Neuronal stem cell (in vitro differentiated cells): ENCODE data around the gene CCL7.

Experiments
- DNase-seq: peaks from one replicate; pipeline ENCODE4 v3.0.0-alpha.2; 2013; ENCODE audit warnings: low spot score
- H2AFZ ChIP-seq: one replicate; pipeline ENCODE4 v1.6.1; 2013; ENCODE audit warnings: mild to moderate bottlenecking, low read length, inconsistent platforms
- H2AK5ac ChIP-seq: 2 replicates; pipeline ENCODE4 v1.6.1; 2013; ENCODE audit warnings: low read depth, mild to moderate bottlenecking, inconsistent platforms, low read length, moderate library complexity, mixed read lengths
- H2BK120ac ChIP-seq: 2 replicates; pipeline ENCODE4 v1.6.1; 2013; ENCODE audit warnings: low read depth, mild to moderate bottlenecking, inconsistent platforms, low read length, moderate library complexity, mixed read lengths
- H2BK12ac ChIP-seq: one replicate; pipeline ENCODE4 v1.6.1; 2013; ENCODE audit warnings: low read length, inconsistent platforms
- H2BK15ac ChIP-seq: 2 replicates; pipeline ENCODE4 v1.6.1; 2013; ENCODE audit warnings: mild to moderate bottlenecking, low read length, inconsistent platforms, mixed read lengths
- H2BK5ac ChIP-seq: one replicate; pipeline ENCODE4 v1.6.1; 2013; ENCODE audit warnings: inconsistent platforms, mild to moderate bottlenecking, low read length, moderate library complexity
- H3K14ac ChIP-seq: one replicate; pipeline ENCODE4 v1.6.1; 2013; ENCODE audit warnings: low read length, inconsistent platforms
- H3K18ac ChIP-seq: 2 replicates; pipeline ENCODE4 v1.6.1; 2013; ENCODE audit warnings: low read length, inconsistent platforms
- H3K23ac ChIP-seq: 2 replicates; pipeline ENCODE4 v1.6.1; 2013; ENCODE audit warnings: low read depth, mild to moderate bottlenecking, mixed read lengths, low read length, inconsistent platforms; ENCODE audit not compliant: poor library complexity
- H3K27ac ChIP-seq: replicated peaks from 3 replicates; pipeline ENCODE4 v1.5.1; 2013; ENCODE audit warnings: low read length, inconsistent platforms
- H3K27me3 ChIP-seq, 3 experiments: 2 replicates each; pipeline ENCODE4 v1.6.1; 2013; ENCODE audit warnings: low read length in 3 of 3, mild to moderate bottlenecking in 2 of 3, inconsistent platforms in 1 of 3, low read depth in 1 of 3, mixed read lengths in 1 of 3, moderate library complexity in 1 of 3; ENCODE audit not compliant: control insufficient read depth in 3 of 3, insufficient read depth in 3 of 3
- H3K36me3 ChIP-seq, 2 donors: replicated peaks in 1 of 2; 2 replicates each; pipeline ENCODE4 v1.6.1; 2013; ENCODE audit warnings: low read length in 2 of 2; ENCODE audit not compliant: control insufficient read depth in 2 of 2, insufficient read depth in 2 of 2
- H3K4ac ChIP-seq: 2 replicates; pipeline ENCODE4 v1.6.1; 2013; ENCODE audit warnings: inconsistent platforms, mild to moderate bottlenecking, low read length, moderate library complexity
- H3K4me1 ChIP-seq, 2 donors: 1 replicate in 1 of 2; 2 replicates in 1 of 2; pipeline ENCODE4 v1.6.1; 2013; ENCODE audit warnings: low read length in 2 of 2, low read depth in 1 of 2; ENCODE audit not compliant: control insufficient read depth in 2 of 2, insufficient read depth in 1 of 2
- H3K4me2 ChIP-seq: one replicate; pipeline ENCODE4 v1.6.1; 2013; ENCODE audit warnings: mild to moderate bottlenecking, low read length, inconsistent platforms; ENCODE audit not compliant: insufficient read depth, poor library complexity, severe bottlenecking
- H3K4me3 ChIP-seq, 2 donors: 2 replicates each; pipeline ENCODE4 v1.5.1; 2013; ENCODE audit warnings: low read length in 2 of 2, mild to moderate bottlenecking in 2 of 2, inconsistent platforms in 1 of 2, moderate library complexity in 1 of 2
- H3K79me1 ChIP-seq: one replicate; pipeline ENCODE4 v1.6.1; 2013; ENCODE audit warnings: low read depth, mild to moderate bottlenecking, inconsistent platforms, low read length, moderate library complexity
- H3K9ac ChIP-seq: one replicate; pipeline ENCODE4 v1.6.1; 2013; ENCODE audit warnings: mild to moderate bottlenecking, low read depth, low read length, inconsistent platforms; ENCODE audit not compliant: poor library complexity
- H3K9me3 ChIP-seq, 2 donors: replicated peaks in 1 of 2; 2 replicates each; pipeline versions ENCODE3 to v1.6.1; 2013; ENCODE audit warnings: low read length in 2 of 2, mild to moderate bottlenecking in 2 of 2, inconsistent platforms in 1 of 2, low read depth in 1 of 2, mixed read lengths in 1 of 2, moderate library complexity in 1 of 2; ENCODE audit not compliant: control insufficient read depth in 2 of 2, insufficient read depth in 1 of 2
- H4K8ac ChIP-seq: one replicate; pipeline ENCODE4 v1.6.1; 2013; ENCODE audit warnings: low read depth, mild to moderate bottlenecking, inconsistent platforms, low read length, moderate library complexity
- H4K91ac ChIP-seq: one replicate; pipeline ENCODE4 v1.6.1; 2013; ENCODE audit warnings: low read length, low read depth, mild to moderate bottlenecking, inconsistent platforms; ENCODE audit not compliant: poor library complexity
- WGBS, 2 donors: extraction: QIAGEN DNeasy Blood & Tissue Kit; methylation state at CpG; one replicate each; pipeline ENCODE4 v1.1.7; 2013; ENCODE audit warnings: missing lambda C conversion rate in 2 of 2, mixed read lengths in 1 of 2; ENCODE audit not compliant: insufficient read length in 2 of 2, insufficient replicate concordance in 1 of 2; ENCODE audit errors: extremely low coverage in 2 of 2; 5-methylcytosine and 5-hydroxymethylcytosine counted together

The CCL7 gene

DNA sequence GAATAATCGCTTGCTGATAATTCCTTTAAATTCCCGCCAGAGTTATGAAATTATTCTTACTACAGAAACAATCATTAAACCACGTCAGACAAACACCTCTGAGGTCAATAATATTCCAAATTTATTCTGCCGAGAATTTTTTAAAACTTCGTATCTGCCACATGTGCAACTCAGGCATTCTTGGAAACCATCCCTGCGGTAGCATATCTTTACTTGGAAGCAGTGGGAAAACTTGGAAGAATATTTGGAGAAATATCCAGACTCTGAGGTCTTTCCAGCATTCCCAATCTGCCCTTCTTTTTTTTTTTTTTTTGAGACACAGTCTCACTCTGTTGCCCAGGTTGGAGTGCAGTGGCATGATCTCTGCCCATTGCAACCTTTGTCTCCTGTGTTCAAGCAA lies 13.6 kb downstream of the CCL7 start:
- Histone ChIP-seq H4K91ac (no peak overlapping the region), H2BK120ac (no peak overlapping the region), H3K4me1 (no peaks in the 10 kb centered on the region), H2AK5ac (no peak overlapping the region), H2BK15ac (no peak overlapping the region), H3K23ac (no peak overlapping the region), H3K36me3 (no peaks in the 10 kb centered on the region), H2BK5ac (no peak overlapping the region), H3K4me2 (no peak overlapping the region), H3K9me3 (no peaks in the 10 kb centered on the region), H4K8ac (no peak overlapping the region), H3K9ac (no peak overlapping the region), H3K4me3 (no peak overlapping the region), H2AFZ (no peak overlapping the region), H3K4ac (no peak overlapping the region), H2BK12ac (no peak overlapping the region), H3K27ac (no peak overlapping the region), H3K27me3 (no peaks in the 10 kb centered on the region), H3K14ac (no peak overlapping the region), H3K18ac (no peak overlapping the region), H3K79me1 (no peaks in the 10 kb centered on the region)
- WGBS, 2 donors: no CpG with 5 or more reads among the region's 6 CpGs
- no peak for DNase-seq

DNA sequence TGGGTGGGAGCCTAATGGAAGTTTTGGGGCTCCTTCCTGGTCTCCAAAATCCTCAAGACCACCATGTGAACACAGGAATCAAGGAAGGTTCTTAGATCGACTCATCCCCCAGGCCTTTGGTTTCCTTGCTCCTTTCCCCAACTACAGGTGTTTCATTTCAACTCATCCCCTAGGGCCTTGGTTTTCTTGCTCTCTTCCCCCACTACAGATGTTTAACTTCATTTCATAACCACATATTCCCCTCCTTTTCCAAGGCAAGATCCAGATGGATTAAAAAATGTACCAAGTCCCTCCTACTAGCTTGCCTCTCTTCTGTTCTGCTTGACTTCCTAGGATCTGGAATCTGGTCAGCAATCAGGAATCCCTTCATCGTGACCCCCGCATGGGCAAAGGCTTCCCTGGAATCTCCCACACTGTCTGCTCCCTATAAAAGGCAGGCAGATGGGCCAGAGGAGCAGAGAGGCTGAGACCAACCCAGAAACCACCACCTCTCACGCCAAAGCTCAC lies 15.3 kb downstream of the CCL7 start, which contains the start of gene CCL11:
TSS of gene CCL11 (plus strand) at position 457 of the 507 bp plus-strand sequence. CDS start 67 bp downstream, outside the sequence.
- H2BK120ac ChIP-seq: no peak within 1 kb of the TSS
- no peak within 1 kb of the TSS for H4K8ac ChIP-seq
- no CpG with 5 or more reads among the region's 4 CpGs for WGBS, 2 donors
- no peak within 1 kb of the TSS for H2BK15ac ChIP-seq
- no peak within 1 kb of the TSS for H3K14ac ChIP-seq
- H3K9me3 ChIP-seq: no peaks in the 10 kb centered on the region
- no peak within 1 kb of the TSS for H2AK5ac ChIP-seq
- H3K79me1 ChIP-seq: no peaks in the 10 kb centered on the region
- no peaks in the 10 kb centered on the region for H3K36me3 ChIP-seq
- no peak within 1 kb of the TSS for H3K18ac ChIP-seq
- H2BK5ac ChIP-seq: no peak within 1 kb of the TSS
- H3K9ac ChIP-seq: no peak within 1 kb of the TSS
- no peaks in the 10 kb centered on the region for H3K27me3 ChIP-seq
- H3K23ac ChIP-seq: no peak within 1 kb of the TSS
- no peak within 1 kb of the TSS for H3K4ac ChIP-seq
- H3K4me3 ChIP-seq: no peak within 1 kb of the TSS
- H4K91ac ChIP-seq: no peak within 1 kb of the TSS
- no peaks in the 10 kb centered on the region for H3K4me1 ChIP-seq
- no peak within 1 kb of the TSS for H2BK12ac ChIP-seq
- H3K4me2 ChIP-seq: no peak within 1 kb of the TSS
- no peak within 1 kb of the TSS for H2AFZ ChIP-seq
- no peak within 1 kb of the TSS for H3K27ac ChIP-seq
- DNase-seq: no peak

- Histone ChIP-seq H3K27ac (no peak overlapping the region), H3K4ac (no peak overlapping the region), H3K9me3 (no peaks in the 10 kb centered on the region), H3K4me2 (no peak overlapping the region), H3K18ac (no peak overlapping the region), H3K27me3 (no peaks in the 10 kb centered on the region), H3K79me1 (no peaks in the 10 kb centered on the region), H2AFZ (no peak overlapping the region), H2BK12ac (no peak overlapping the region), H3K4me3 (no peak overlapping the region), H3K4me1 (no peaks in the 10 kb centered on the region), H2BK120ac (no peak overlapping the region), H2BK15ac (no peak overlapping the region), H3K14ac (no peak overlapping the region), H3K23ac (no peak overlapping the region), H4K8ac (no peak overlapping the region), H2BK5ac (no peak overlapping the region), H3K9ac (no peak overlapping the region), H4K91ac (no peak overlapping the region), H3K36me3 (no peaks in the 10 kb centered on the region), H2AK5ac (no peak overlapping the region)
- WGBS, 2 donors: no CpG with 5 or more reads among the region's 2 CpGs
- DNase-seq: no peak
Measured at GRCh38 chr17:34287875-34288274, 17.9 kb downstream of the CCL7 start.

DNA sequence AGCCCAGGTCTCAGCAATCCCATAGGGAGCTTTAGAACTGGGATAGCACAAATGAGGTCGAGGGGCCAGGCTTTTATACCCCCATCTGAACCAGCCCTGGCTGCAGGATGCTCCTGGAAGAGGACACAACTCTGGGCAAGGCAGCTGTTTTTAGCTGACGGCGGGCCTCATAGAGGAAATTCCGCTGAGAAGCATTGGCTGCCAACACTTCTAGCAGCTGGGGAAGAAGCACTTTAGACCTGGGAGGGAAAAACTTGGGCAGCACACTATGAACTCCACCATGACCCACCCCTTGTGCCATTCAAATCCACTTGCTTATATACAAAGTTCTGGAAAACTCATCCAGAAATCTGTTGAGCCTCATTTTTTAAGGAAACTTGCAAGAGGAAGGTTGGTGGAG lies 20.6 kb downstream of the CCL7 start:
- H3K36me3 ChIP-seq: no peaks in the 10 kb centered on the region
- no peak overlapping the region for H3K4me3 ChIP-seq
- no peak for DNase-seq
- H3K4me1 ChIP-seq: no peaks in the 10 kb centered on the region
- no peak overlapping the region for H3K27ac ChIP-seq
- no peak overlapping the region for H2BK120ac ChIP-seq
- no peak overlapping the region for H3K4me2 ChIP-seq
- no peak overlapping the region for H3K4ac ChIP-seq
- no peak overlapping the region for H2BK15ac ChIP-seq
- no peak overlapping the region for H2AFZ ChIP-seq
- H2BK5ac ChIP-seq: no peak overlapping the region
- no peak overlapping the region for H3K18ac ChIP-seq
- no peak overlapping the region for H4K8ac ChIP-seq
- H3K27me3 ChIP-seq: no peaks in the 10 kb centered on the region
- no peak overlapping the region for H4K91ac ChIP-seq
- peak overlapping the region; percentile 21 for H3K14ac ChIP-seq
- no peak overlapping the region for H2AK5ac ChIP-seq
- no peak overlapping the region for H3K9ac ChIP-seq
- no peak overlapping the region for H3K23ac ChIP-seq
- H3K9me3 ChIP-seq: no peaks in the 10 kb centered on the region
- WGBS, 2 donors: no CpG with 5 or more reads among the region's 4 CpGs
- no peak overlapping the region for H2BK12ac ChIP-seq
- no peaks in the 10 kb centered on the region for H3K79me1 ChIP-seq
